Activated CD8-positive, alpha-beta T cell treated with anti-CD3 and anti-CD28 coated beads for 36 hours (primary cell): ENCODE data around the gene SMG6. TPM values are rescaled to one million over a fixed set of nuclear protein-coding genes. Genes with fewer than 3 reads are reported as not detected.

Experiments
- ATAC-seq: fragments of 200-7000 bp; cut with Tn5 transposase; one replicate; pipeline ENCODE4 v1.10.0; 2021; ENCODE audit warnings: mild to moderate bottlenecking, moderate library complexity
- CTCF ChIA-PET: fragments of 350-600 bp; sonication (Branson Sonifier 250); formaldehyde crosslinking; loops from one replicate; lab custom pipeline; 2021; ENCODE audit warnings: antibody characterized with exemption; lab: Charles Lee
- POLR2A ChIA-PET: fragments of 350-600 bp; sonication (Branson Sonifier 250); formaldehyde crosslinking; loops from one replicate; lab custom pipeline; 2021; ENCODE audit warnings: antibody characterized with exemption; lab: Charles Lee
- DNase-seq: peaks from one replicate; pipeline ENCODE4 v3.0.0-alpha.2; 2020
- H3K27ac Mint-ChIP-seq: one replicate; pipeline ENCODE4 v1.8.0; 2021; ENCODE audit warnings: mild to moderate bottlenecking, mixed read lengths
- H3K27me3 Mint-ChIP-seq: one replicate; pipeline ENCODE4 v1.8.0; 2021; ENCODE audit warnings: mixed read lengths
- H3K36me3 Mint-ChIP-seq: one replicate; pipeline ENCODE4 v1.8.0; 2021; ENCODE audit warnings: low read depth, mixed read lengths
- H3K4me1 Mint-ChIP-seq: one replicate; pipeline ENCODE4 v1.8.0; 2021; ENCODE audit warnings: low read depth, mixed read lengths
- H3K4me3 Mint-ChIP-seq: one replicate; pipeline ENCODE4 v1.8.0; 2021; ENCODE audit warnings: mild to moderate bottlenecking, moderate library complexity, mixed read lengths
- H3K9me3 Mint-ChIP-seq: one replicate; pipeline ENCODE4 v1.8.0; 2021; ENCODE audit warnings: mixed read lengths
- intact Hi-C: fragments of 100-400 bp; cut with micrococcal nuclease; formaldehyde crosslinking; loops from one replicate; pipeline ENCODE4 v1.10.0; 2022
- total RNA-seq, 2 experiments: library from RNA; stranded (reverse); gene quantifications; one replicate each; pipeline ENCODE4 v1.2.3, GENCODE V29; 2021
- TF ChIP-seq, protein P1 (sequence below): fragments of 200-600 bp; IDR thresholded peaks from one replicate; pipeline ENCODE4 v1.8.0; 2022; ENCODE audit warnings: antibody characterized with exemption, mild to moderate bottlenecking

Gene SMG6
- total RNA-seq, 2 experiments from 2014 or later, result 39.6 to 40.4 TPM

- peak overlapping the region; percentile 66 for H3K4me3 Mint-ChIP-seq
- DNase-seq, result peak; percentile 62
These were observed 235.0 kb downstream of the SMG6 start for GRCh38 chr17:2068519-2069051.

GRCh38 chr17:2068031-2068518, 235.5 kb downstream of the SMG6 start:
- Mint-ChIP-seq H3K4me1 (peaks cover 48% of the 10 kb centered on the region), H3K36me3 (peaks cover 77% of the 10 kb centered on the region), H3K27ac (peak overlapping the region; percentile 12), H3K27me3 (no peaks in the 10 kb centered on the region), H3K9me3 (no peaks in the 10 kb centered on the region), H3K4me3 (peak overlapping the region; percentile 66)
- ATAC-seq (no peak), DNase-seq (no peak)
- TF ChIP-seq, protein P1, sequence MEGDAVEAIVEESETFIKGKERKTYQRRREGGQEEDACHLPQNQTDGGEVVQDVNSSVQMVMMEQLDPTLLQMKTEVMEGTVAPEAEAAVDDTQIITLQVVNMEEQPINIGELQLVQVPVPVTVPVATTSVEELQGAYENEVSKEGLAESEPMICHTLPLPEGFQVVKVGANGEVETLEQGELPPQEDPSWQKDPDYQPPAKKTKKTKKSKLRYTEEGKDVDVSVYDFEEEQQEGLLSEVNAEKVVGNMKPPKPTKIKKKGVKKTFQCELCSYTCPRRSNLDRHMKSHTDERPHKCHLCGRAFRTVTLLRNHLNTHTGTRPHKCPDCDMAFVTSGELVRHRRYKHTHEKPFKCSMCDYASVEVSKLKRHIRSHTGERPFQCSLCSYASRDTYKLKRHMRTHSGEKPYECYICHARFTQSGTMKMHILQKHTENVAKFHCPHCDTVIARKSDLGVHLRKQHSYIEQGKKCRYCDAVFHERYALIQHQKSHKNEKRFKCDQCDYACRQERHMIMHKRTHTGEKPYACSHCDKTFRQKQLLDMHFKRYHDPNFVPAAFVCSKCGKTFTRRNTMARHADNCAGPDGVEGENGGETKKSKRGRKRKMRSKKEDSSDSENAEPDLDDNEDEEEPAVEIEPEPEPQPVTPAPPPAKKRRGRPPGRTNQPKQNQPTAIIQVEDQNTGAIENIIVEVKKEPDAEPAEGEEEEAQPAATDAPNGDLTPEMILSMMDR, result no peak
- ChIA-PET CTCF (interaction anchor here (0.9 to 10.3 kb wide), 6 partner anchors 11 to 215 kb away, joined by 3 to 121 read pairs (median 7); partner anchors contain the start of gene HIC1), POLR2A (interaction anchor here (0.6 to 5.4 kb wide), 6 partner anchors 11 to 130 kb away, joined by 3 to 46 read pairs (median 4); partner anchors contain the start of gene HIC1)
- intact Hi-C loops, result no loop called here

More at GRCh38 chr17:2068519-2069051, 235.0 kb downstream of the SMG6 start:
- peaks cover 72% of the 10 kb centered on the region for H3K36me3 Mint-ChIP-seq
- peak; percentile 31 for ATAC-seq
- H3K9me3 Mint-ChIP-seq, result no peaks in the 10 kb centered on the region
- H3K27ac Mint-ChIP-seq, result peak overlapping the region; percentile 80
- peaks cover 48% of the 10 kb centered on the region for H3K4me1 Mint-ChIP-seq
- ChIA-PET CTCF (interaction anchor here (0.9 to 10.3 kb wide), 7 partner anchors 12 to 214 kb away, joined by 3 to 121 read pairs (median 4); partner anchors contain the start of gene HIC1), POLR2A (interaction anchor here (0.6 to 5.4 kb wide), 8 partner anchors 12 to 185 kb away, joined by 3 to 46 read pairs (median 4); partner anchors contain the start of gene HIC1)
- intact Hi-C loops, result no loop called here
- no peaks in the 10 kb centered on the region for H3K27me3 Mint-ChIP-seq
- TF ChIP-seq, protein P1, result no peak

- H3K27ac Mint-ChIP-seq, result no peak overlapping the region
- ChIA-PET CTCF (interaction anchor here (0.9 to 10.3 kb wide), 5 partner anchors 11 to 202 kb away, joined by 3 to 121 read pairs (median 4); partner anchors contain the start of gene HIC1), POLR2A (interaction anchor here (1.4 to 5.4 kb wide), 3 partner anchors 11 to 23 kb away, joined by 5 to 46 read pairs (median 11); partner anchors contain the start of gene HIC1)
- intact Hi-C loops, result no loop called here
- peak overlapping the region; percentile 66 for H3K4me3 Mint-ChIP-seq
- H3K36me3 Mint-ChIP-seq, result peaks cover 76% of the 10 kb centered on the region
- DNase-seq (no peak), ATAC-seq (no peak)
- peaks cover 48% of the 10 kb centered on the region for H3K4me1 Mint-ChIP-seq
- TF ChIP-seq, protein P1, result no peak
- no peaks in the 10 kb centered on the region for H3K9me3 Mint-ChIP-seq
- no peaks in the 10 kb centered on the region for H3K27me3 Mint-ChIP-seq
These were observed 236.0 kb downstream of the SMG6 start for GRCh38 chr17:2067608-2068024.

DNA sequence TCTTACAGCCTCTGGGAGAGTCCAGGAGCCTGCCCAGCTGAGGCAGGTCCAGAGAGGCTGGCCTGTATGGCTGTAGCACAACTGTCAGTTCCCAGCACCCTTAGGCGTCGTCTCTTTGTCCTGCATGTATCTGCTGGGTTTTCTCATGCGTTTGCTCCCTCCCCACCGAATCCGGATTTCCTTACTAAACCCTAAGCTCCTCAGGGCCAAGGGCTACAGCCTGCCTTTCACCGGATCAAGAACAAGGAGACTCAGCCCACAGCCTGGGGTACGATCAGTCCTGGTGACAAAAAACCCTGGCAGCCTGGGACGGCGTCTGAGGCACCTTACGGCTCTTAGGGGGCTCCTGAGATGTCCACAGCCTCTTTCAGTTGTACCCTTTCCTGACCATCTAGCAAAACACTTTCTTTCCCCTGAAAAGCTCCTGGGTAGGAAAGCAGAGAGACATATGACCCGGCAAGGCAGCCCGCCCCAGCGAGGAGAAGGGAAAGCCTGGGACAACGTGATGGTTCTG, 236.5 kb downstream of the SMG6 start:
- no peak for DNase-seq
- no peak for ATAC-seq
- peaks cover 48% of the 10 kb centered on the region for H3K4me1 Mint-ChIP-seq

More for the DNA sequence above, 236.5 kb downstream of the SMG6 start:
- Mint-ChIP-seq H3K36me3 (peaks cover 76% of the 10 kb centered on the region), H3K27ac (no peak overlapping the region), H3K4me3 (peak overlapping the region; percentile 24), H3K9me3 (no peaks in the 10 kb centered on the region), H3K27me3 (no peaks in the 10 kb centered on the region)
- POLR2A ChIA-PET, result interaction anchor here (0.6 to 5.4 kb wide), 3 partner anchors 10 to 104 kb away, joined by 4 to 46 read pairs (median 5); partner anchors contain the start of gene HIC1
- TF ChIP-seq, protein P1, result no peak
- intact Hi-C loops, result no loop called here
- CTCF ChIA-PET, result interaction anchor here (0.6 to 10.3 kb wide), 4 partner anchors 10 to 202 kb away, joined by 3 to 121 read pairs (median 10); partner anchors contain the start of gene HIC1
